ENCODE data around the gene TOP1. TPM values are rescaled to one million over a fixed set of nuclear protein-coding genes. Genes with fewer than 3 reads are reported as not detected.

TOP1 gene
- total RNA-seq, 1 experiment from 2014 or later, result 81.8 TPM

GRCh38 chr20:41034239-41034638 is 5.6 kb downstream of the TOP1 start (continued):
- no peak for TF ChIP-seq SMAD3 (CRISPR knock-in tag; IDR thresholded peaks at IDR 0.05; ENCODE audit: borderline replicate concordance)

- no peak overlapping the region for H3K4me3 Mint-ChIP-seq
- H3K4me1 Mint-ChIP-seq, result peaks cover 86% of the 10 kb centered on the region
- peaks cover 45% of the 10 kb centered on the region for H3K36me3 Mint-ChIP-seq
- POLR2A ChIA-PET, result no interaction called here
- H3K27ac Mint-ChIP-seq, result no peak overlapping the region
- peak; percentile 55 for ATAC-seq
- no peak for DNase-seq (ENCODE audit: low spot score)
- no peaks in the 10 kb centered on the region for H3K9me3 Mint-ChIP-seq
- CTCF ChIA-PET, result interaction anchor here (1.3 to 2.4 kb wide), 5 partner anchors 11 to 100 kb away, joined by 3 to 13 read pairs (median 4); no protein-coding TSS in a partner anchor
- TF ChIP-seq ZBTB21 (CRISPR knock-in tag; IDR thresholded peaks at IDR 0.05; ENCODE audit: borderline replicate concordance) (no peak), ARID4B (CRISPR knock-in tag; IDR thresholded peaks at IDR 0.05; ENCODE audit: borderline replicate concordance) (no peak), GTF2I (CRISPR knock-in tag; conservative IDR thresholded peaks at IDR 0.05) (no peak), ATF3 (CRISPR knock-in tag; conservative IDR thresholded peaks at IDR 0.05) (no peak), ZNF423 (CRISPR knock-in tag; IDR thresholded peaks at IDR 0.05) (no peak), MAX (CRISPR knock-in tag; IDR thresholded peaks at IDR 0.05) (no peak), ZSCAN18 (CRISPR knock-in tag; IDR thresholded peaks at IDR 0.05) (no peak), JAZF1 (CRISPR knock-in tag; IDR thresholded peaks at IDR 0.05) (no peak), USF1 (CRISPR knock-in tag; IDR thresholded peaks at IDR 0.05) (no peak), E2F1 (CRISPR knock-in tag; IDR thresholded peaks at IDR 0.05) (no peak), ZNF396 (CRISPR knock-in tag; IDR thresholded peaks at IDR 0.05; ENCODE audit: borderline replicate concordance) (no peak), CBFB (CRISPR knock-in tag; IDR thresholded peaks at IDR 0.05; ENCODE audit: low read depth) (no peak), E2F4 (CRISPR knock-in tag; IDR thresholded peaks at IDR 0.05; ENCODE audit: borderline replicate concordance, low read depth) (no peak), AR (CRISPR knock-in tag; IDR thresholded peaks at IDR 0.05) (no peak), NR3C1 (CRISPR knock-in tag; conservative IDR thresholded peaks at IDR 0.05; ENCODE audit: low read depth) (no peak), USF2 (CRISPR knock-in tag; IDR thresholded peaks at IDR 0.05) (no peak)
- peaks cover 70% of the 10 kb centered on the region for H3K27me3 Mint-ChIP-seq (ENCODE audit: low read depth)
Measured at GRCh38 chr20:41035207-41035606, 6.6 kb downstream of the TOP1 start.

Measured in WTC11 (cell line).